ENCODE data around the gene GPR18. TPM values are rescaled to one million over a fixed set of nuclear protein-coding genes. Genes with fewer than 3 reads are reported as not detected.

GPR18 gene
- total RNA-seq, 1 experiment from 2014 or later = not detected

- no peak overlapping the region for H3K4me3 Mint-ChIP-seq (ENCODE audit: unreplicated experiment)
- H3K27me3 ChIP-seq (replicated peaks; ENCODE audit: control insufficient read depth, insufficient read depth, low read length) = no peaks in the 10 kb centered on the region
- H3K4me3 ChIP-seq (ENCODE audit: low read depth, low read length) = no peak overlapping the region
- H3K36me3 ChIP-seq (ENCODE audit: control insufficient read depth, insufficient read depth, low read length) = no peaks in the 10 kb centered on the region; the same call in 1 of the 2 replicates
- H3K9me3 ChIP-seq = no peaks in the 10 kb centered on the region
- H3K9me3 Mint-ChIP-seq (ENCODE audit: unreplicated experiment) = no peaks in the 10 kb centered on the region
- BruUV-seq (replicated peaks) = no TSS peak
- TF ChIP-seq CTCF (IDR thresholded peaks at IDR 0.05; ENCODE audit: insufficient read depth in 1 of 2, low read depth in 1 of 2, low read length in 1 of 2, severe bottlenecking in 1 of 2, unreplicated experiment in 1 of 2) = no peak
- no peaks in the 10 kb centered on the region for H3K27me3 Mint-ChIP-seq (ENCODE audit: insufficient read depth, unreplicated experiment)
- H3K4me1 Mint-ChIP-seq (ENCODE audit: low read depth, unreplicated experiment) = peaks cover 7% of the 10 kb centered on the region
- no peak overlapping the region for H3K27ac Mint-ChIP-seq (ENCODE audit: unreplicated experiment)
- H3K4me1 ChIP-seq = no peaks in the 10 kb centered on the region
- CTCF ChIA-PET = no interaction called here
- peaks cover 45% of the 10 kb centered on the region for H3K36me3 Mint-ChIP-seq (ENCODE audit: insufficient read depth, unreplicated experiment)
- intact Hi-C loops (cut with micrococcal nuclease; ENCODE audit: unreplicated experiment) = no loop called here
- DNase-seq = no peak
- POLR2A ChIA-PET = no interaction called here
These were observed 47.4 kb upstream of the GPR18 start for GRCh38 chr13:99305566-99305965.

GRCh38 chr13:99305158-99305557, 47.0 kb upstream of the GPR18 start:
- no peaks in the 10 kb centered on the region; the same call in 1 of the 2 replicates for H3K36me3 ChIP-seq (ENCODE audit: control insufficient read depth, insufficient read depth, low read length)
- Mint-ChIP-seq H3K9me3 (ENCODE audit: unreplicated experiment) (no peaks in the 10 kb centered on the region), H3K27ac (ENCODE audit: unreplicated experiment) (no peak overlapping the region), H3K27me3 (ENCODE audit: insufficient read depth, unreplicated experiment) (no peaks in the 10 kb centered on the region), H3K4me3 (ENCODE audit: unreplicated experiment) (no peak overlapping the region), H3K36me3 (ENCODE audit: insufficient read depth, unreplicated experiment) (peaks cover 45% of the 10 kb centered on the region), H3K4me1 (ENCODE audit: low read depth, unreplicated experiment) (peaks cover 10% of the 10 kb centered on the region)
- CTCF ChIA-PET = interaction anchor here (0.6 kb wide), 1 partner anchor 47 kb away, joined by 3 read pairs; no protein-coding TSS in a partner anchor
- no peaks in the 10 kb centered on the region for H3K4me1 ChIP-seq
- no peak overlapping the region for H3K4me3 ChIP-seq (ENCODE audit: low read depth, low read length)
- no peaks in the 10 kb centered on the region for H3K9me3 ChIP-seq
- no peaks in the 10 kb centered on the region for H3K27me3 ChIP-seq (replicated peaks; ENCODE audit: control insufficient read depth, insufficient read depth, low read length)
- intact Hi-C loops (cut with micrococcal nuclease; ENCODE audit: unreplicated experiment) = no loop called here
- TF ChIP-seq CTCF (IDR thresholded peaks at IDR 0.05; ENCODE audit: insufficient read depth in 1 of 2, low read depth in 1 of 2, low read length in 1 of 2, severe bottlenecking in 1 of 2, unreplicated experiment in 1 of 2) = no peak
- DNase-seq = no peak
- POLR2A ChIA-PET = no interaction called here
- no TSS peak for BruUV-seq (replicated peaks)

GRCh38 chr13:99304541-99304940, 46.4 kb upstream of the GPR18 start:
- DNase-seq = no peak
- H3K36me3 ChIP-seq (ENCODE audit: control insufficient read depth, insufficient read depth, low read length) = no peaks in the 10 kb centered on the region; the same call in 1 of the 2 replicates
- CTCF ChIA-PET = interaction anchor here (0.6 kb wide), 1 partner anchor 48 kb away, joined by 3 read pairs; no protein-coding TSS in a partner anchor
- no peaks in the 10 kb centered on the region for H3K4me1 ChIP-seq
- Mint-ChIP-seq H3K4me1 (ENCODE audit: low read depth, unreplicated experiment) (peaks cover 16% of the 10 kb centered on the region), H3K27me3 (ENCODE audit: insufficient read depth, unreplicated experiment) (no peaks in the 10 kb centered on the region), H3K27ac (ENCODE audit: unreplicated experiment) (peak overlapping the region; percentile 42), H3K36me3 (ENCODE audit: insufficient read depth, unreplicated experiment) (peaks cover 42% of the 10 kb centered on the region), H3K9me3 (ENCODE audit: unreplicated experiment) (no peaks in the 10 kb centered on the region), H3K4me3 (ENCODE audit: unreplicated experiment) (no peak overlapping the region)
- no TSS peak for BruUV-seq (replicated peaks)
- intact Hi-C loops (cut with micrococcal nuclease; ENCODE audit: unreplicated experiment) = no loop called here
- no peaks in the 10 kb centered on the region for H3K9me3 ChIP-seq
- no peak overlapping the region for H3K4me3 ChIP-seq (ENCODE audit: low read depth, low read length)
- H3K27me3 ChIP-seq (replicated peaks; ENCODE audit: control insufficient read depth, insufficient read depth, low read length) = no peaks in the 10 kb centered on the region
- no peak for TF ChIP-seq CTCF (IDR thresholded peaks at IDR 0.05; ENCODE audit: insufficient read depth in 1 of 2, low read depth in 1 of 2, low read length in 1 of 2, severe bottlenecking in 1 of 2, unreplicated experiment in 1 of 2)
- POLR2A ChIA-PET = no interaction called here
